PC-3 (cell line): ENCODE data around the gene COX6B1. TPM values are rescaled to one million over a fixed set of nuclear protein-coding genes. Genes with fewer than 3 reads are reported as not detected.

Experiments
- ATAC-seq: fragments of 200-7000 bp; cut with Tn5 transposase; 2 replicates; pipeline ENCODE4 v1.9.1; 2020; ENCODE audit warnings: mild to moderate bottlenecking, moderate library complexity
- BruUV-seq: library from RNA; stranded (reverse); fragments of 400-500 nt; replicated peaks from 2 replicates; lab custom pipeline; 2021; lab: Mats Ljungman, UMichigan
- CTCF ChIA-PET: fragments of 300-600 bp; sonication (Branson Sonifier 250); formaldehyde crosslinking; loops from one replicate; lab custom pipeline; 2022; ENCODE audit warnings: antibody characterized with exemption; lab: Charles Lee
- POLR2A ChIA-PET: fragments of 300-600 bp; sonication (Branson Sonifier 250); formaldehyde crosslinking; loops from one replicate; lab custom pipeline; 2022; ENCODE audit warnings: antibody characterized with exemption; ENCODE audit not compliant: unreplicated experiment; lab: Charles Lee
- DNase-seq: peaks from one replicate; pipeline ENCODE4 v3.0.0-alpha.2; 2015
- H2AFZ ChIP-seq: fragments of 300-600 bp; sonication (generic); 2 replicates; pipeline ENCODE4 v1.6.0; 2016; ENCODE audit warnings: antibody characterized with exemption, low read length
- H3F3A ChIP-seq: fragments of 300-600 bp; sonication (generic); one replicate; pipeline ENCODE4 v1.6.0; 2017; ENCODE audit warnings: antibody characterized with exemption, low read length, control low read depth, mild to moderate bottlenecking; ENCODE audit not compliant: unreplicated experiment
- H3K27ac ChIP-seq: fragments of 300-600 bp; sonication (generic); 2 replicates; pipeline ENCODE4 v1.5.1; 2016; ENCODE audit warnings: mild to moderate bottlenecking, low read length
- H3K27me3 ChIP-seq: fragments of 300-600 bp; sonication (generic); 2 replicates; pipeline ENCODE4 v1.6.1; 2016; ENCODE audit warnings: low read length, mixed read lengths
- H3K36me3 ChIP-seq: fragments of 300-600 bp; sonication (generic); 2 replicates; pipeline ENCODE4 v1.6.1; 2016; ENCODE audit warnings: low read depth, mixed run types, low read length, mixed read lengths
- H3K4me1 ChIP-seq: fragments of 300-600 bp; sonication (generic); 2 replicates; pipeline ENCODE4 v1.5.1; 2016; ENCODE audit warnings: low read length; ENCODE audit not compliant: insufficient read depth
- H3K4me2 ChIP-seq: fragments of 300-600 bp; sonication (generic); 2 replicates; pipeline ENCODE4 v1.6.0; 2016; ENCODE audit warnings: low read length
- H3K4me3 ChIP-seq: fragments of 300-600 bp; sonication (generic); 2 replicates; pipeline ENCODE4 v1.5.1; 2016; ENCODE audit warnings: mild to moderate bottlenecking, low read length, mixed read lengths
- H3K79me2 ChIP-seq: fragments of 300-600 bp; sonication (generic); 2 replicates; pipeline ENCODE4 v1.6.1; 2017; ENCODE audit warnings: low read length, mixed read lengths
- H3K9ac ChIP-seq: fragments of 300-600 bp; sonication (generic); 2 replicates; pipeline ENCODE4 v1.6.0; 2016; ENCODE audit warnings: mild to moderate bottlenecking, low read length
- H3K9me2 ChIP-seq: fragments of 300-600 bp; sonication (generic); replicated peaks from 2 replicates; pipeline ENCODE4 v1.6.1; 2016; ENCODE audit warnings: mixed run types, low read length, mixed read lengths
- H3K9me3 ChIP-seq: fragments of 300-600 bp; sonication (generic); 2 replicates; pipeline ENCODE4 v1.6.1; 2016; ENCODE audit warnings: low read length, mixed read lengths
- H4K20me1 ChIP-seq: fragments of 300-600 bp; sonication (generic); 2 replicates; pipeline ENCODE4 v1.6.1; 2016; ENCODE audit warnings: low read length, mixed read lengths
- EZH2 ChIP-seq: fragments of 300-600 bp; sonication (generic); IDR thresholded peaks from one replicate; pipeline ENCODE4 v1.6.1; 2017; ENCODE audit warnings: antibody characterized with exemption, mild to moderate bottlenecking, low read length; ENCODE audit not compliant: unreplicated experiment
- EZH2phosphoT487 ChIP-seq: fragments of 300-600 bp; sonication (generic); IDR thresholded peaks from 2 replicates; pipeline ENCODE4 v1.6.1; 2018; ENCODE audit warnings: mild to moderate bottlenecking, antibody characterized with exemption, low read length, borderline replicate concordance
- intact Hi-C: fragments of 100-400 bp; cut with micrococcal nuclease; formaldehyde crosslinking; loops from 2 replicates; pipeline ENCODE4 v1.9.0; 2023
- total RNA-seq: library from RNA; depleted of rRNA; stranded (reverse); fragments of >200 nt; gene quantifications from 2 replicates; pipeline ENCODE4 v1.2.3, GENCODE V29; 2014
- TF ChIP-seq, protein P1 (sequence below): fragments of 300-600 bp; sonication (generic); conservative IDR thresholded peaks from 2 replicates; pipeline ENCODE4 v1.5.1; 2017; ENCODE audit warnings: antibody characterized with exemption, low read depth, mild to moderate bottlenecking, low read length

The COX6B1 gene
- total RNA-seq, 1 experiment from 2014 or later: 563 TPM

DNA sequence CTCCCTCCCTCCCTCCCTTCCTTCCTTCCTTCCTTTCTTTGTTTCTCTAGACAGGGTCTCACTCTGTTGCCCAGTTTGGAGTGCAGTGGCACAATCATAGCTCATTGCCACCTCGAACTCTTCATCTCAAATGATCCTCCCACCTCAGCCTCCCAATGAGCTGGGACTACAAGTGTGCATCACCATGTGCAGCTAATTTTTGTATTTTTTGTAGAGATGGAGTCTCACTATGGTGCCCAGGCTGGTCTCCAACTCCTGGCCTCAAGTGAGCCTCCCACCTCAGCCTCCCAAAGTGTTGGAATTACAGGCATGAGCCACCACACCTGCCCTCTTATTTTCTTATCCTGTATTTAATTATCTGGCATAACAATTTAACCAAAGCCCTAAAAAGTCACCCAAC lies 22.6 kb downstream of the COX6B1 start:
- H3K79me2 ChIP-seq: no peaks in the 10 kb centered on the region
- H3K4me3 ChIP-seq: no peak overlapping the region
- H3K27ac ChIP-seq: no peak overlapping the region
- DNase-seq (no peak), ATAC-seq (no peak)
- POLR2A ChIA-PET: interaction anchor here (0.6 kb wide), 1 partner anchor 25 kb away, joined by 4 read pairs; no protein-coding TSS in a partner anchor
- no TSS peak for BruUV-seq
- H4K20me1 ChIP-seq: no peaks in the 10 kb centered on the region
- H3K9ac ChIP-seq: no peak overlapping the region
- intact Hi-C loops: no loop called here
- H3F3A ChIP-seq: no peaks in the 10 kb centered on the region
- 0 out of 2 replicates have a peak, but pooled peaks cover 7% of the 10 kb centered on the region for H3K27me3 ChIP-seq
- TF ChIP-seq, protein P1, sequence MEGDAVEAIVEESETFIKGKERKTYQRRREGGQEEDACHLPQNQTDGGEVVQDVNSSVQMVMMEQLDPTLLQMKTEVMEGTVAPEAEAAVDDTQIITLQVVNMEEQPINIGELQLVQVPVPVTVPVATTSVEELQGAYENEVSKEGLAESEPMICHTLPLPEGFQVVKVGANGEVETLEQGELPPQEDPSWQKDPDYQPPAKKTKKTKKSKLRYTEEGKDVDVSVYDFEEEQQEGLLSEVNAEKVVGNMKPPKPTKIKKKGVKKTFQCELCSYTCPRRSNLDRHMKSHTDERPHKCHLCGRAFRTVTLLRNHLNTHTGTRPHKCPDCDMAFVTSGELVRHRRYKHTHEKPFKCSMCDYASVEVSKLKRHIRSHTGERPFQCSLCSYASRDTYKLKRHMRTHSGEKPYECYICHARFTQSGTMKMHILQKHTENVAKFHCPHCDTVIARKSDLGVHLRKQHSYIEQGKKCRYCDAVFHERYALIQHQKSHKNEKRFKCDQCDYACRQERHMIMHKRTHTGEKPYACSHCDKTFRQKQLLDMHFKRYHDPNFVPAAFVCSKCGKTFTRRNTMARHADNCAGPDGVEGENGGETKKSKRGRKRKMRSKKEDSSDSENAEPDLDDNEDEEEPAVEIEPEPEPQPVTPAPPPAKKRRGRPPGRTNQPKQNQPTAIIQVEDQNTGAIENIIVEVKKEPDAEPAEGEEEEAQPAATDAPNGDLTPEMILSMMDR: no peak
- no peak for TF ChIP-seq EZH2phosphoT487
- CTCF ChIA-PET: no interaction called here
- no peak overlapping the region for H2AFZ ChIP-seq
- no peaks in the 10 kb centered on the region for H3K4me1 ChIP-seq
- no peaks in the 10 kb centered on the region for H3K9me3 ChIP-seq
- H3K36me3 ChIP-seq: no peaks in the 10 kb centered on the region
- no peaks in the 10 kb centered on the region for H3K9me2 ChIP-seq
- no peak overlapping the region for H3K4me2 ChIP-seq

DNA sequence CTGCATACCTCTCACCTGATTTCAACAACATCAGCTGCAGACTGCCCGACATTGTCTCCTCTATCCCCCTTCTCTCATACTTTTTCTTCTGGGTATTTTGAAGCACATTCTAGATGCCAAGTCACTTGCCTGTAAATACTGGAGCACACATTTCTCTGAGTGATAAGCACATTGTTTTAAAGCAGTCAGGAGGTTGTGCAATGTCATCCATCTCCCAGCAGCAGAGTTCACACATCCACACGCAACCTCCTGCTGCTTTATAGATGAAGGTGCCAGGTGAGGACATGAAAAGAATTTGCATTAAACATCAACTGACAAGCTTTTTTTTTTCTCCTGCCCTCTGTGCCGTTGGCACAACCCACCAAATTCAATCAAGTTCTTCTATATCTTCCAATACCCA lies 23.7 kb downstream of the COX6B1 start:
- ChIA-PET POLR2A (no interaction called here), CTCF (no interaction called here)
- ATAC-seq (no peak), DNase-seq (no peak)
- TF ChIP-seq, protein P1: no peak
- no peak for TF ChIP-seq EZH2
- TF ChIP-seq EZH2phosphoT487: no peak
- Histone ChIP-seq H3F3A (no peaks in the 10 kb centered on the region), H3K36me3 (no peaks in the 10 kb centered on the region), H3K27ac (no peak overlapping the region), H2AFZ (no peak overlapping the region), H3K9me2 (no peaks in the 10 kb centered on the region), H3K79me2 (no peaks in the 10 kb centered on the region), H3K9me3 (no peaks in the 10 kb centered on the region), H3K4me3 (no peak overlapping the region), H3K27me3 (0 out of 2 replicates have a peak, but pooled peaks cover 7% of the 10 kb centered on the region), H3K9ac (no peak overlapping the region), H3K4me1 (no peaks in the 10 kb centered on the region), H3K4me2 (no peak overlapping the region), H4K20me1 (no peaks in the 10 kb centered on the region)
- no TSS peak for BruUV-seq
- intact Hi-C loops: no loop called here

- Histone ChIP-seq H3K79me2 (no peaks in the 10 kb centered on the region), H3K9ac (no peak overlapping the region), H3K36me3 (no peaks in the 10 kb centered on the region), H3K9me2 (no peaks in the 10 kb centered on the region), H2AFZ (no peak overlapping the region), H4K20me1 (no peaks in the 10 kb centered on the region), H3K27me3 (0 out of 2 replicates have a peak, but pooled peaks cover 7% of the 10 kb centered on the region), H3K4me2 (no peak overlapping the region), H3K4me3 (no peak overlapping the region), H3K9me3 (no peaks in the 10 kb centered on the region), H3K4me1 (no peaks in the 10 kb centered on the region), H3K27ac (no peak overlapping the region), H3F3A (no peaks in the 10 kb centered on the region)
- ATAC-seq (no peak), DNase-seq (no peak)
- ChIA-PET CTCF (no interaction called here), POLR2A (no interaction called here)
- intact Hi-C loops: no loop called here
- TF ChIP-seq, protein P1: no peak
- no peak for TF ChIP-seq EZH2
- no peak for TF ChIP-seq EZH2phosphoT487
- no TSS peak for BruUV-seq
Observed at GRCh38 chr19:35673121-35673804, 25.1 kb downstream of the COX6B1 start.
